CD4-positive, alpha-beta T cell treated with Interleukin-15 for 4 hours (primary cell): ENCODE measurements around the gene UBB.

Source experiments
- DNase-seq: peaks from one replicate; pipeline ENCODE4 v3.0.0-alpha.2; 2020; ENCODE audit warnings: low spot score

The UBB gene

DNA sequence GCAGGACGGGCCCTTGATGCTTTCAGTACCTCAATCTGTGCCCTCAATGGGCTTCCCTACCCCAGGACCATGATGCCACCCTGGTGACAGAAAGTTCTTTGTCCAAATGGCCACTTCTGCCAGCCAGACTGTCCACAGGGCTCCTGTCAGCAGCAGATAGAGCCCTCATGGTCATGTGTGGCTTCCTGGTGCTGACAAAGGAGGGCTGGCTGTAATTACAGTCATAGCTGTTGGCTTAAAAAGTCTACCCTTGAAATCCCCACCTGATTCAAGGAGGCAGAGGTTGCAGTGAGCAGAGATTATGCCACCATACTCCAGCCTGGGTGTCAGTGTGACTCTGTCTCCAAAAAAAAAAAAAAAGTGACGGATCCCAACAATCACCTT, 37.8 kb downstream of the UBB start:
- DNase-seq: no peak

DNA sequence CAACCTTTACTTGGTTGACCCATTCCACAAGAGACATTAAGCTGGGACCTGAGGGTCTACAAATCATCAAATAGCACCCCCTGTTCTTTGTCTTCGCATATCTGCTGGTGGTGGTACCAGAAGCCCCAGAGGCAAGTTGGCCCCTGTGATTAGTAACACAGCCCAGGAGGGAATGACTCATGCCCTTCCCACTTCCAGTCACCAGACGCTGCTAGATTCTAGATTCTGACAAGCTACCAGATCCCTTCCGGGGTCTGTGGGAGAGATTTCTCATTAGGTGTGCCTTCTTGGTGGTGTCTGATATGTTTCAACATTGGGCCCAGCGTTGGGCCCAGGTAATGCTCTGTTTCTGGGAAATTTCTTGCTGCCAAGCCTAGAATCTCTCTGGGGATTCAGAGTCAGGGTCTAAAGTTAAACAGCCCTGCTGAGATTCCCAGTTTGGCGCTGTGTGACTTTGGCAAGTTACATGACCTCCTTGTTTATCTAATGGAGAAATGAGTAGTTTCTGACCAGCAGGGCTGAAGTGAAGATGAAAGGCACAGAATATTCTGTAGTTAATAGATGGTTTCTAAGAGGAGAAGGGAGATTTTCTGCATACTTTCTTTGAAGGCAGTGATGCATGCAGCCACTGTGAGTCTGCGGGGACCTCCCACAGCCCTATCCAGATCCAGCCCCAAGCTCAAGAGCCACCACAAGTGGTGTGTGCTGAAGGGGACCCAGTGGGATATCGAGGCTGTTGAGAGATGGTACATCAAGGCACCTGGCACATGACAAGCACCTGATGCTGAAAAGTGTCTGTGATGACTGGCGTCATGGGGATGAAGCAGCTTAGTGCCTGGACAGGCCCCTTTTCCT, 38.4 kb downstream of the UBB start:
- peak; percentile 68 for DNase-seq

DNA sequence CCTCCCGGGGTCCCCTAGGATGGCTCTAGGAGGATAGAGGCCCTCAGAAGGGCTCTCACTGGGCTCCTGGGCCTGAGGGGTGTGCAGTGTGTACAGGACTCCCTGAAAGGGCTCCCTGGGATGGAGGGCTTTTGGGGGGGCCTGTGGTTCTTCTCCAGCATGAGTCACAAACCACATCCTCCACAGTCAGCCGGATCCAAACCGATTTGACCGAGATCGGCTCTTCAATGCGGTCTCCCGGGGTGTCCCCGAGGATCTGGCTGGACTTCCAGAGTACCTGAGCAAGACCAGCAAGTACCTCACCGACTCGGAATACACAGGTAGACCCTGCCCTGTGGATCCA, 39.0 kb downstream of the UBB start:
- DNase-seq: peak; percentile 44

DNA sequence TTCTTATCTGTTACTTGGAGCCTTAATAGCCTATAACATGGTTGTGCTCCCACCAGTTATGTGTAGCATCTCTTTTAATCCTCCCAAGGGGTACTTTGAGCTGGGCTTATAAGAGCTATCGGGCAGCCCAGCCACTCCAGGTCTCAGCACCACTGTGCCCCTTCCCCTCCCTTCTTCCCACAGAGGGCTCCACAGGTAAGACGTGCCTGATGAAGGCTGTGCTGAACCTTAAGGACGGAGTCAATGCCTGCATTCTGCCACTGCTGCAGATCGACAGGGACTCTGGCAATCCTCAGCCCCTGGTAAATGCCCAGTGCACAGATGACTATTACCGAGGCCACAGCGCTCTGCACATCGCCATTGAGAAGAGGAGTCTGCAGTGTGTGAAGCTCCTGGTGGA, 41.5 kb downstream of the UBB start:
- no peak for DNase-seq

- DNase-seq: no peak
These were observed 42.5 kb downstream of the UBB start for GRCh38 chr17:16423226-16423872.

DNA sequence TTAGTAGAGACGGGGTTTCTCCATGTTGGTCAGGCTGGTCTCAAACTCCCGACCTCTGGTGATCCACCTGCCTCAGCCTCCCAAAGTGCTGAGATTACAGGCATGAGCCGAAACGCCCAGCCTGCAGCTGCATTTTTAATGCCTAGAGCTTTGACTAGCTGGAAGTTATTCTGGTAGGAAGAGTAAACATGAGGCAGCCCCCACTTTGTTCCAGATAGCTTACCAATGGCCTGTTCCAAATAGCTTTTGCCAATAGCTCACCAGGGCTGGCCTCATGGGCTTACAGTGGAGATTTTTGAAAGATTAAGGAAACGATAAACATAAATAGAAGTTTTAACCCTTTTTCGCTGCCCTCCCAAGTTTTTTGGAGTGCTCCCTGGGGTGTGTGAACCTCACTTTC, 44.3 kb downstream of the UBB start:
- DNase-seq: no peak

DNA sequence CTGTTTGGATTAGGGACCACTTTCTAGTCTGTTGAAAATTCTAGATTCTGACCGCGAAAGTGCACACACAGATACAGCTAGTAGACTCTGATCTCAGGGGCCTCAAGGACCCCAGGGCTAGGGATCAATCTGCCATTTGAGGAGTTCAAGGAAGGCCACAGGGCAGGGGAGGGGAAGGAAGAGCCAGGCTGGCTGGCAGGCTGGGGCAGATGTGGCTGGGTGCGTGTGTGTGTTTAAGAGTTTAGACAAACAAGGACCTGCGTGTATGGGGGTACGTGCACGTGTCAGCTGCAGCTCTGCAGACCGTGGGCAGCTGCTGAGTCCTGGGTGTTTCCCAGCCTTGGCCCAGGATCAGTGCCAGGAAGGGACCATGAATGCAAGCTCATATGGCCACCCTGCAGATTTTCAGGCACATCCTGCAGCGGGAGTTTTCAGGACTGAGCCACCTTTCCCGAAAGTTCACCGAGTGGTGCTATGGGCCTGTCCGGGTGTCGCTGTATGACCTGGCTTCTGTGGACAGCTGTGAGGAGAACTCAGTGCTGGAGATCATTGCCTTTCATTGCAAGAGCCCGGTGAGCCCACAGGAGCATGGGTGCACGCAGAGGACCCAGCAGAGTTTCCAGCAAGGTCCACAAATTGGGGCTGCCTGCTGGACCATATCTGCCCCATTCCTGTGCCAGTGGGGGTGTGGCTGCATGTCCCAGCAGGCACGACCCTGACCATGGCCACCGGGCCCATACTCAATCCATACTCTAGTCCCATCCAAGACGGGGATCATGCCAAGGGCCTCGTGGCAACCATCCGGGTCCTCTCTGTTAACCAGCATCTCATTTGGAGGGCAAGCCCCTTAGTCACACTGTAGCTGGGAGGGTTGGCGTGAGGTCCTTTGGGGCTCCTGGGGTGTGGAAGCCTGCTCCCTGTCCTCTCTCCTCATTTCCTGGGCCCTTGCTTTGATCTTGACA, 45.1 kb downstream of the UBB start:
- DNase-seq: no peak

DNA sequence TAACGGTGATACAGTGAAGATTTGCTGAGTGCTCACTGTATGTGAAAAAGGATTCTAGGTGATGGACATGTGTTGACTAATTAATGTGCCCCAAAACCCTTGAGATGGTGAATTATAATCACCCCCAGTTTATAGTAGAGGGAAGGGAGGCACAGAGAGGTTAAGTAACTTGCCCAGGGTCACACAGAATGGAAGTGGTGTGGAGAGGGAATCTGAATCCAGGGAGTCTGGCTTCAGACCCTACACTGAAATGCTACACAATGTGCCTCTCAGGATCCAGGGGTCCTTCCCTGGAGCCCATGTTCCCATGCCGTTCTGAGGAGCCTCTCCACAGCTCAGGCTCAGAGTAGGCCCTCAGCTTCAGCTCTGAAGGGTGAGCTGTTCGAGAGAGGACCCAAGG, 46.1 kb downstream of the UBB start:
- no peak for DNase-seq

- peak; percentile 20 for DNase-seq
These were observed 47.4 kb downstream of the UBB start for GRCh38 chr17:16428098-16428882.

GRCh38 chr17:16429083-16429482, 48.2 kb downstream of the UBB start:
- DNase-seq: no peak

DNA sequence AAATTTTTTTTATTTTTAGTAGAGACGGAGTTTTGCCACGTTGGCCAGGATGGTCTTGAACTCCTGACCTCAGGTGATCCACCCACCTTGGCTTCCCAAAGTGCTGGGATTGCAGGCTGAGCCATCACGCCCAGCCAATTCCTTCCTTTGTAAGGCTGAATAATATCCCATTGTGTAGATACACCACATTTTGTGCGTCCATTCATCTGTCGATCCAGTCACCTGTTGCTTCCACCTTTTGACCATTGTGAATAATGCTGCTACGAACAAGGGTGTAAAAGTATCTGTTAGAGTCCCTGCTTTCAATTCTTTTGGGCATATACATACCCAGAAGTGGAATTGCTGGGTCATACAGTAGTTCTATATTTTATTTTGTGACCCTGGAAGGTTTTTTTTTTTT, 49.8 kb downstream of the UBB start:
- DNase-seq: no peak

DNA sequence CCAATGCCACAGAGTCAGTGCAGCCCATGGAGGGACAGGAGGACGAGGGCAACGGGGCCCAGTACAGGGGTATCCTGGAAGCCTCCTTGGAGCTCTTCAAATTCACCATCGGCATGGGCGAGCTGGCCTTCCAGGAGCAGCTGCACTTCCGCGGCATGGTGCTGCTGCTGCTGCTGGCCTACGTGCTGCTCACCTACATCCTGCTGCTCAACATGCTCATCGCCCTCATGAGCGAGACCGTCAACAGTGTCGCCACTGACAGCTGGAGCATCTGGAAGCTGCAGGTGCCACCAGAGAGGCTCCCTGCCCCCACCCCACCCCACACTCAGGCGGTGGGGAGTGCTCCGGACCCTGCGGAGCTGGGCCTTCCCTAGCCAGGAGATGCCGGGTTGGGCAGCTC, 51.1 kb downstream of the UBB start:
- no peak for DNase-seq
